Muscle layer of colon (tissue), 2 donors: Measurements from ENCODE around the gene UBE2R2.
"Not testable (repeated sequence)": the region's sequence is repeated elsewhere in the genome, so short reads cannot be mapped to it uniquely, and the experiment has no call there.

Experiments
- H3K27ac ChIP-seq: one replicate; pipeline ENCODE4 v1.7.0; 2013; ENCODE audit warnings: low read depth, mild to moderate bottlenecking, low read length, moderate library complexity
- H3K27me3 ChIP-seq, 2 donors: one replicate each; pipeline ENCODE4 v1.7.0; 2013; ENCODE audit warnings: low read length in 2 of 2, mild to moderate bottlenecking in 2 of 2; ENCODE audit not compliant: insufficient read depth in 2 of 2, control insufficient read depth in 1 of 2
- H3K36me3 ChIP-seq: one replicate; pipeline ENCODE4 v1.7.0; 2013; ENCODE audit warnings: mild to moderate bottlenecking, low read length; ENCODE audit not compliant: insufficient read depth
- H3K4me1 ChIP-seq: one replicate; pipeline ENCODE4 v1.7.0; 2013; ENCODE audit warnings: mild to moderate bottlenecking, low read length; ENCODE audit not compliant: insufficient read depth
- H3K4me3 ChIP-seq, 2 donors: one replicate each; pipeline ENCODE4 v1.7.0; 2013; ENCODE audit warnings: low read length in 2 of 2, low read depth in 1 of 2, mild to moderate bottlenecking in 1 of 2, moderate library complexity in 1 of 2
- H3K9ac ChIP-seq: one replicate; pipeline ENCODE4 v1.7.0; 2013; ENCODE audit warnings: low read length
- H3K9me3 ChIP-seq: one replicate; pipeline ENCODE4 v1.7.0; 2013; ENCODE audit warnings: mild to moderate bottlenecking, low read length
- donor health status: abdominal sarcoma.
- donor health status: Adenocarcinoma of cecum.

The UBE2R2 gene

DNA sequence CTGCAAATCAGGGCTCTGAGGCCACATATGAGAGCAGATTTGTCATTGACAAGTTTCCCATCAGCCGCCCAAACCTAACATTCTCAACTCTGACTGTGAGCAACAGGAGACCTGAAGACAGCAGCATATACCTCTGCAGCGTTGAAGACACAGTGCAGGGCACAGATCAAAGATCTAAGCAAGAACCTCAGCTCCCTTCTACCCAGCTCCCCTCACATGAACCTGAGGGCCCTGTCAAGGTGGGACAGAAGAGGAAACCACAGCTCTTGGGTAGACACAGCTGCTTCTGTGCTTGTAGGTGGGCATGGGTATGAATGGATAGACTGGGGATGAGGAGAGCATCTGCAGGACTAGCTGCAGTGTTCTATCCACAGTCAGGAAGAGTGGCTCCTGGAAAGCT lies 30.3 kb upstream of the UBE2R2 start:
- Histone ChIP-seq H3K4me3 (no peak overlapping the region), H3K27ac (no peak overlapping the region), H3K9me3 (no peaks in the 10 kb centered on the region), H3K9ac (no peak overlapping the region), H3K4me1 (no peaks in the 10 kb centered on the region), H3K27me3 (no peaks in the 10 kb centered on the region), H3K36me3 (no peaks in the 10 kb centered on the region)

DNA sequence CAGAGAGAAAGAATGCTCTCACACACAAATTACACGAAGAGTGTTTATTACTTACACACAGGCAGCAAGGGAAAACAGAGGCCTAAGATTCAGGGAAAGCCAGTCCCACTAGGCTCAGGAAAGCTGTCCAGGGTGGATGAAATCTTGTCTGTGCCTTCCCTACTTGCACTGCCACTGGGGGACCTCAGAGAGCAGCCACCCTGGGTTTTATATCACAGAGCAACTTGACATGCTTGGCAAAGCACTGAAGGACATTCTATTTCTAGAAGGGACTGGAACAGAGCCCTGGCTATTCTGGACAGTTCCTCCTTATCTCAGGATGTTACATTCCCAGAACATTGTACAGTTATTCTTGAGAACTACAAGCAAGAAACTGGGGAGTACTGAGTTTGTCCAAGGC lies 29.1 kb upstream of the UBE2R2 start:
- no peak overlapping the region for H3K9ac ChIP-seq

DNA sequence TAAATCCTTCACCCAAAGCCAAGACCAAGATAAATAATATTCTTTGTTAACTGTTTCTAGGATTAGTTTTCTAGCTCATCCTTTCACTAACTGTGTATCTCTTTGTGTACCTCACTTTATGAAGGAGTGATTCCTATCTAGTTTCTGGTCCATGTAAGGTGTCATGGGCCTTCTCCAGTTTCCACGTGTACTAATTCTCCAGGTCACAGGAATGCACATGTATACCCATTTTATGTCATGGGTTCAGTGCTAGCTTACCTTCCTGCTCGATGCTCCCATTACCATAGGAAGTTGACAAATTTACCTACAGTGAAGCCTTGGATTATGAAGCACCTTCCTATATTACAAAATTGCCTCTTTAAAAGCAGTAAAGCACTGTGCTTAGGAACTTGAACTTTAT lies 27.5 kb upstream of the UBE2R2 start:
- not testable (repeated sequence) for H3K4me1 ChIP-seq, H3K27ac ChIP-seq, H3K4me3 ChIP-seq, H3K9me3 ChIP-seq, H3K36me3 ChIP-seq, H3K9ac ChIP-seq, H3K27me3 ChIP-seq

More for the DNA sequence above, 29.1 kb upstream of the UBE2R2 start:
- H3K27ac ChIP-seq = no peak overlapping the region
- H3K4me1 ChIP-seq = no peaks in the 10 kb centered on the region
- no peak overlapping the region for H3K4me3 ChIP-seq
- no peaks in the 10 kb centered on the region for H3K9me3 ChIP-seq
- no peaks in the 10 kb centered on the region for H3K27me3 ChIP-seq
- no peaks in the 10 kb centered on the region for H3K36me3 ChIP-seq

DNA sequence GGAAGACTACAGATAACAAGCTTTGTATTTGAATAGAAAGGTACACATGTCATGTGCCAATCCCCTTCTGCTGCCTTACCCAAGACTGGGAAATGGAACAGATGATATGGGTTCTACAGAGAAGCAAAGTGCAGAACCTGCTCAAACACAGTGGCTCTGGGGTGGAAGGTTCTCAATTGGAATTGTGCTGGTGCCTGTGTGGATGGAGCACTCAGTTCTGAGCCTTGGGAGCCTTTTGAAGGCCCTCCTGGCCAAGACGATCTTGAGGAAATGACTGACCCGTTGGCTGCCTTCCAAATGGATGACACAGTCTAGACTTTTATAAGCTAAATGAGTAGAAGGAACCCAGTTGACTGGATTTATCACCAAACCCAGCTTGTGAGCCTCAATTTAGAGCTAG lies 25.8 kb upstream of the UBE2R2 start:
- Histone ChIP-seq H3K4me3 (no peak overlapping the region), H3K9ac (no peak overlapping the region), H3K27me3 (no peaks in the 10 kb centered on the region), H3K4me1 (no peaks in the 10 kb centered on the region), H3K27ac (no peak overlapping the region), H3K9me3 (no peaks in the 10 kb centered on the region), H3K36me3 (no peaks in the 10 kb centered on the region)

DNA sequence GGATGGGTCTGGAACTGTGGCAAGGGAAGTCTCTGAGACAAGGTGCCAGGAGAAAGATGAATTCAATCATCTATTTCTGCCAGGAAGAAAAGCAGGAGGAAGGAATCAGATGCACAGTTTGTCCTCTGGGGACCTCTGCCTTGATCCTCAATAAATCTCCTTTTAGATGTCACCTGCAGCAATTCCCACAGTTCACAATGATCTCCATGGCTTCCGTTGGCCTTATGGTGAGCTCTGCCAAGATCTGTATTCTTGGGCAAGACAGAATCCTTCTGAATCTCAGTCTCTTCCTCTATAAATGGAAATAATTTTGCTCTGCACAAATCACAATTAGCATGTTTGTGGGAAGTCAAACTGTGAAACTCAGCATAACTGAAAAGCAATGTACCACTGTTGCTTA lies 23.5 kb upstream of the UBE2R2 start:
- H3K36me3 ChIP-seq, H3K9ac ChIP-seq, H3K27ac ChIP-seq, H3K4me3 ChIP-seq, H3K4me1 ChIP-seq, H3K27me3 ChIP-seq, H3K9me3 ChIP-seq: not testable (repeated sequence)

DNA sequence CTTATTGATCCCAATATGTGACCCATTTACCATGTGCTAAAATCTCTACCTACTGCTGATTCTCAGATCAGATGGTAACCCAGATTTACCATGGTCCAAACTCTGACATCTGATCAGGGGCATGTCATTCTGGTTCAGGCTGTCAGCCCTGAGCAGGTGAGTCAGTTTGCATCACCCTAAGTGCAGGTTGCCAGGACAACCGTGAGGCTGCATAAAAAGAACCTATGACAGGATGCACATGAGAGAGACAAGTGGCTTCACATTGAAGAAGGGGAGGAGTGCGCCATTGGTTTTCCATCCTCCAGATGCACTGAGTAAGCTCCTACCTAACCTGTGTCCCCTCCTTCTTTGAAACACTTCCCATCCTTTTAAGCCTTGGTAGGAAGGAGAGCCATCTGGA lies 22.4 kb upstream of the UBE2R2 start:
- Histone ChIP-seq H3K27me3 (no peaks in the 10 kb centered on the region), H3K4me1 (no peaks in the 10 kb centered on the region), H3K4me3 (no peak overlapping the region), H3K36me3 (no peaks in the 10 kb centered on the region), H3K9ac (no peak overlapping the region), H3K9me3 (no peaks in the 10 kb centered on the region), H3K27ac (no peak overlapping the region)

DNA sequence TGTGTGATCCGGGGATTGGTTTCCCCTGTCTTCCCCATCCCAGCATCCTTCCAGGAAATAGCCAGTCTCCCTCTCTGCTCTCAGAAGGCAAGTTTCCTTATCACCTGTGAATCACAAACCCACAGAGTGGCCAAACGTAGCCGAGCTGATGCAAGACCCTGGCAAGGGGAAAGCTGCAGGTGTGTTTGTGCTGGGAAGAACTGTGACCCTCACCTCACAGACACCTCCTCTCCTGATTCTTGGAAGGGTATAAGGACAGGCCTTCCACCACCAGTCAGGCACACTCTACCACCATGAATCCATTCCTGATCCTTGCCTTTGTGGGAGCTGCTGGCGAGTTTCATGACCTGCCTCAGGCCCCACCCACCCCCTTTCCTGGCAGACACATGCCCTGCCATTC lies 21.7 kb upstream of the UBE2R2 start, which contains the start of gene PRSS3:
TSS of gene PRSS3 (plus strand) at position 281 of the 400 bp plus-strand sequence. CDS start at position 294, 13 bp downstream.
- H3K27me3 ChIP-seq = no peaks in the 10 kb centered on the region
- H3K9me3 ChIP-seq = no peaks in the 10 kb centered on the region
- no peaks in the 10 kb centered on the region for H3K4me1 ChIP-seq
- H3K27ac ChIP-seq = no peak within 1 kb of the TSS
- H3K9ac ChIP-seq = no peak within 1 kb of the TSS
- H3K36me3 ChIP-seq = no peaks in the 10 kb centered on the region
- no peak within 1 kb of the TSS for H3K4me3 ChIP-seq

DNA sequence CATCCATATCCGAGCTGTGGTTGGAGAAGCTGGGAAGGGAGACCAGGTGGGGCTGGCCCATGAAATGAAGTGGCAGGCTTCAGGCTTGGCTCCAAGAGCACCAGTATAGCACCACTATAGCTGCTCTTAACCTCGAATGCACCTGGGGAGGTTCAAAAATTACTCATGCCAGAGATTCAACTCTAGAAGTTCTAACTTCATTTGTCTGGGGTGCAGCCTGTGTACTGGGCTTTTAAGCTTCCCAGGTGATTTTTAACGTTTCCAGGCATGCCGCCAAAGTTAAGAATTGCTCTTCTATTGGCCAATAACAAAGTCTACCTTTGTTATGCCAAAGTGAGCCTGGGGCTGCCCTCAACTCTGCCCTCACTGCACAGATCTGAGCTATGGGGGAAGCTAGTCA lies 21.1 kb upstream of the UBE2R2 start:
- no peak overlapping the region for H3K4me3 ChIP-seq
- H3K27ac ChIP-seq = no peak overlapping the region
- no peaks in the 10 kb centered on the region for H3K36me3 ChIP-seq
- H3K4me1 ChIP-seq = no peaks in the 10 kb centered on the region
- no peaks in the 10 kb centered on the region for H3K9me3 ChIP-seq
- no peaks in the 10 kb centered on the region for H3K27me3 ChIP-seq
- H3K9ac ChIP-seq = no peak overlapping the region

DNA sequence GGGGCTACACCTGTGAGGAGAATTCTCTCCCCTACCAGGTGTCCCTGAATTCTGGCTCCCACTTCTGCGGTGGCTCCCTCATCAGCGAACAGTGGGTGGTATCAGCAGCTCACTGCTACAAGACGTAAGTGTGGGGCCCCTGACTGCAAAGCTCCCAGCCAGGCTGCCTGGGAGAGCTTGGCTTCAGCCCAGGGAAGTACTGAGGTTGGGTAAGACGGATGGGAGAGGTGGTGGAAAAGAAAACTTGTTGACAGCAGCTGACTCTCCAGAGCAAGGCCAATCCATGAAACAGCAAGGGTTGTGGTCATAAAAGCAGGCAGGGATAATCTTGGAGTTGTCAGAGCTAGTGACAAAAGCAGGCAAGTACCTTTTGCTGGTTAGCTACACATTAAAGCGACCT lies 20.3 kb upstream of the UBE2R2 start:
- H3K36me3 ChIP-seq, H3K9ac ChIP-seq, H3K27me3 ChIP-seq, H3K27ac ChIP-seq, H3K4me1 ChIP-seq, H3K4me3 ChIP-seq, H3K9me3 ChIP-seq: not testable (repeated sequence)

DNA sequence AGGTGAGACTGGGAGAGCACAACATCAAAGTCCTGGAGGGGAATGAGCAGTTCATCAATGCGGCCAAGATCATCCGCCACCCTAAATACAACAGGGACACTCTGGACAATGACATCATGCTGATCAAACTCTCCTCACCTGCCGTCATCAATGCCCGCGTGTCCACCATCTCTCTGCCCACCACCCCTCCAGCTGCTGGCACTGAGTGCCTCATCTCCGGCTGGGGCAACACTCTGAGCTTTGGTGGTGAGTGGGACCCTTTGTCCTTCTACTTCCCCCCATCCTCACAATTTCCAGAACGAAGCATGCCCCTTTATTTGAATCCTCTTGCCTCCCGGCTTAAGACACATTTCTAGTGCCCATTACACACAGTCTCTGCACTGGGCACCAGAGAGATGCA lies 19.1 kb upstream of the UBE2R2 start:
- no peak overlapping the region for H3K4me3 ChIP-seq
- no peak overlapping the region for H3K27ac ChIP-seq
- H3K9ac ChIP-seq = no peak overlapping the region
- H3K9me3 ChIP-seq = no peaks in the 10 kb centered on the region
- no peaks in the 10 kb centered on the region for H3K27me3 ChIP-seq
- H3K36me3 ChIP-seq = no peaks in the 10 kb centered on the region
- no peaks in the 10 kb centered on the region for H3K4me1 ChIP-seq

DNA sequence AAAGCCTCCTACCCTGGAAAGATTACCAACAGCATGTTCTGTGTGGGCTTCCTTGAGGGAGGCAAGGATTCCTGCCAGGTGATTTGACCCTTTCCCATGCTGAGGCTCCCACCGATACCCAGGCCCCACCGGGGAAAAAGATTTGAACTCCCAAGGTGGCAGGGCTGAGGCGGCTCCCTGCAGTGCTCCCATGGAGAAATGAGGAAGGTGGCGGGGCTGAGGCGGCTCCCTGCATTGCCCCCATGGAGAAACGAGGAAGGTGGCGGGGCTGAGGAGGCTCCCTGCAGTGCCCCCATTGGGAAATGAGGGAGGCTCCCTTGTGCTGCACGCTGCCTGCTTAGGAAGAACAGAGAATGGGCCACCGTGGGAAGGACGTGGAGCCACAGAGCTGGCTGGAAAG lies 18.4 kb upstream of the UBE2R2 start:
- Histone ChIP-seq H3K4me3 (no peak overlapping the region), H3K27ac (no peak overlapping the region), H3K36me3 (no peaks in the 10 kb centered on the region), H3K9me3 (no peaks in the 10 kb centered on the region), H3K9ac (no peak overlapping the region), H3K4me1 (no peaks in the 10 kb centered on the region), H3K27me3 (no peaks in the 10 kb centered on the region)

DNA sequence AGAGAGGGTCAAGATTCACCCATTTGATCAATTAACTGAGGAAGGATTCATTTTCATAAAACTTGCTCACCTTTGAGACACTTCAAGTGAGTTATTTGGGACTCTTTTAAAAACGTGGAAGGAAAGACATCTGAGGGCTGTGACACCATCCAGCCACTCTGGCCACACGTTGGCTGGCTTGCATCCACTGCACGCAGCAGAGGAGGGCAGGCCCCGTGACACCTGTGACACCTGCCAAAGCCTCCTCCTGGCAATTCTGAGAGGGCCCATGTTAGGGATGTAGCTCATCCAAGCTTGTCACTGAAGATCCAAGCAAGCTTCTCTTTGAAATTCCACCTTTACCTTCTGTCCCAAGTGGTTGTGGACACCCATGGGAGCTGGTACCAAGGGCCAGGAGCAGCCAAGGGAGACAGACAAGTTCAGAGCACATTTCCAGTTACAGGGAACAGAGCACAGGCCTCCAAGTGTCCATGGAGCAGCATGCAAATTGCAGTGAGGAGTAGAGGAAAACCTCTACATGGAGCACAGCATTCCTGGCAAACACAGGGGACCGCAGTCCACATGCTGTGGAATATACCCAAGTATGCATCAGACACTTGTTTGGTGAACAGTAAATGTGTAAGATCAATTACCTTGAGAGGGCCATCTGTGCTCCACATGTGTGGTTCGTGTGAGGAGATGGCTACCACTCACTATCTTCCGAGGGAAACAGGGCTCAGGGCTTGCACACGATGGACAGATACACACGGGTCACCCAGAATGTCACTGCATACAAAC lies 16.8 kb upstream of the UBE2R2 start:
- H3K36me3 ChIP-seq = no peaks in the 10 kb centered on the region
- H3K4me1 ChIP-seq = no peaks in the 10 kb centered on the region
- no peaks in the 10 kb centered on the region for H3K9me3 ChIP-seq
- H3K9ac ChIP-seq = no peak overlapping the region
- no peaks in the 10 kb centered on the region for H3K27me3 ChIP-seq
- H3K27ac ChIP-seq = no peak overlapping the region
- H3K4me3 ChIP-seq = no peak overlapping the region
